ENCODE measurements around the gene PEX14. TPM values are rescaled to one million over a fixed set of nuclear protein-coding genes. Genes with fewer than 3 reads are reported as not detected.
A peak's percentile ranks its signal among the peaks of the same experiment; 100 is the strongest.

PEX14 gene
- total and polyA plus RNA-seq, 11 donors, result 14.9 to 28.7 (median 20.4) TPM

GRCh38 chr1:10537082-10537766 is 62.5 kb downstream of the PEX14 start:
- H3K36me3 ChIP-seq, result peaks cover 0 to 25% (median 11%) of the 10 kb centered on the region in 9 donors
- TF ChIP-seq CTCF (IDR thresholded peaks at IDR 0.05) (no peak), POLR2A (IDR thresholded peaks at IDR 0.05) (no peak)
- intact Hi-C loops (cut with DNase I), result loop anchor here in 5 of 10 donors (10.0 kb wide), 3 partner anchors 98 to 258 kb away; partner anchors contain the start of gene CASZ1 (in 2 of the 5)

GRCh38 chr1:10538646-10539355 is 64.1 kb downstream of the PEX14 start:
- DNase-seq (no peak), ATAC-seq (peak in 2 of 4 donors; percentile 7 to 28)
- H3K27me3 ChIP-seq, result no peaks in the 10 kb centered on the region
- TF ChIP-seq CTCF (IDR thresholded peaks at IDR 0.05) (no peak), POLR2A (IDR thresholded peaks at IDR 0.05) (no peak)
- peaks cover 0 to 27% (median 11%) of the 10 kb centered on the region in 9 donors for H3K36me3 ChIP-seq
- 48 to 58% (median 53%) methylated on average over 12 to 13 of the region's 13 CpGs for WGBS, 4 donors
- H3K9me3 ChIP-seq, result no peaks in the 10 kb centered on the region
- peaks cover 0 to 37% (median 28%) of the 10 kb centered on the region in 12 donors for H3K4me1 ChIP-seq
- peak overlapping the region in 9 of 12 donors; percentile 5 to 73 (median 59) for H3K27ac ChIP-seq
- intact Hi-C loops (cut with DNase I), result loop anchor here in 5 of 10 donors (10.0 kb wide), 3 partner anchors 96 to 256 kb away; partner anchors contain the start of gene CASZ1 (in 2 of the 5)
- no peak overlapping the region for H3K4me3 ChIP-seq

More at GRCh38 chr1:10537082-10537766, 62.5 kb downstream of the PEX14 start:
- DNase-seq (no peak), ATAC-seq (no peak)
- H3K27me3 ChIP-seq, result no peaks in the 10 kb centered on the region
- H3K4me1 ChIP-seq, result peaks cover 0 to 43% (median 30%) of the 10 kb centered on the region in 12 donors
- H3K4me3 ChIP-seq, result no peak overlapping the region
- no peaks in the 10 kb centered on the region for H3K9me3 ChIP-seq
- no peak overlapping the region for H3K27ac ChIP-seq
- WGBS, 4 donors, result 88 to 94% (median 91%) methylated on average over 15 of the region's 15 CpGs

GRCh38 chr1:10539411-10540043 is 64.8 kb downstream of the PEX14 start:
- no peak overlapping the region for H3K4me3 ChIP-seq
- TF ChIP-seq CTCF (IDR thresholded peaks at IDR 0.05) (no peak), POLR2A (IDR thresholded peaks at IDR 0.05) (no peak)
- intact Hi-C loops (cut with DNase I), result loop anchor here in 5 of 10 donors (10.0 kb wide), 3 partner anchors 95 to 255 kb away; partner anchors contain the start of gene CASZ1 (in 2 of the 5)
- no peaks in the 10 kb centered on the region for H3K27me3 ChIP-seq
- 55 to 63% (median 60%) methylated on average over 4 of the region's 4 CpGs for WGBS, 4 donors
- DNase-seq (no peak), ATAC-seq (peak in 3 of 4 donors; percentile 59 to 86 (median 77))
- H3K9me3 ChIP-seq, result no peaks in the 10 kb centered on the region
- peaks cover 0 to 27% (median 11%) of the 10 kb centered on the region in 9 donors for H3K36me3 ChIP-seq
- peaks cover 0 to 37% (median 28%) of the 10 kb centered on the region in 12 donors for H3K4me1 ChIP-seq
- peak overlapping the region in 10 of 12 donors; percentile 7 to 73 (median 56) for H3K27ac ChIP-seq

All from heart left ventricle (tissue), 16 donors.